Astrocyte of the hippocampus (primary cell): ENCODE results near the gene ZNF677.
"Not testable (repeated sequence)": the region's sequence is repeated elsewhere in the genome, so short reads cannot be mapped to it uniquely, and the experiment has no call there.

Experiments
- DNase-seq: peaks from one replicate; pipeline ENCODE4 v3.0.0; 2011; ENCODE audit warnings: low read depth, low spot score

Gene ZNF677

DNA sequence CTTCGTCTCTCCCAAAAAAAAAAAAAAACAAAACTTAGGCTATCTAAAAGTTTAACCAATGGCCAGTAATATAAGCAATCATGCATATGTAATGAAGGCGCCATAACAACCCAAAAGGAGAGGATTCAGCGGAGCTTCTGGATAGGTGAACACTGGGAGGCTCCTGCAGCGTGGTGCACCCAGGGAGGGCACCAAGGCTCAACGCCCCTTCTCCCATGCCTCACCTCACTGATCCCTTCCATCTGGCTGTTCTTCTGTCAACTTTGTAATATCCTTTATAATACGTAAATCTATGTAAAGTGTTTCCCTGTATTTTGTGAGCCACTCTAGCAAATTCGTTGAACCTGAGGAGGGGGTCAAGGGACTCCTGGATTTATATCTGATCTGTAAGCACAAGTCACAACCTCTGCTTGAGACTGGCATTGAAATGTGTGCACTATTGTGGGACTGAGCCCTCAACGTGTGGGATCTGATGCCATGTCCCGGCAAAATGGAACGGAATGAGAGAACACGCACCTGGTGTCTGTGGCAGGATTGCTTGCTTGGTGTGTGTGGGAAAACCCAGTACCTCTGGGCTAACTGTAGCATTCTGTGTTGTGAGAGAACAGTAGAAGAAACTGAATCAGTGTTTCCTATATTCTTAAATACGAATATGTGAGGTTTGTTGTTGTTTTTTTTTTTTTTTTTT, 61.0 kb downstream of the ZNF677 start:
- DNase-seq, result no peak

DNA sequence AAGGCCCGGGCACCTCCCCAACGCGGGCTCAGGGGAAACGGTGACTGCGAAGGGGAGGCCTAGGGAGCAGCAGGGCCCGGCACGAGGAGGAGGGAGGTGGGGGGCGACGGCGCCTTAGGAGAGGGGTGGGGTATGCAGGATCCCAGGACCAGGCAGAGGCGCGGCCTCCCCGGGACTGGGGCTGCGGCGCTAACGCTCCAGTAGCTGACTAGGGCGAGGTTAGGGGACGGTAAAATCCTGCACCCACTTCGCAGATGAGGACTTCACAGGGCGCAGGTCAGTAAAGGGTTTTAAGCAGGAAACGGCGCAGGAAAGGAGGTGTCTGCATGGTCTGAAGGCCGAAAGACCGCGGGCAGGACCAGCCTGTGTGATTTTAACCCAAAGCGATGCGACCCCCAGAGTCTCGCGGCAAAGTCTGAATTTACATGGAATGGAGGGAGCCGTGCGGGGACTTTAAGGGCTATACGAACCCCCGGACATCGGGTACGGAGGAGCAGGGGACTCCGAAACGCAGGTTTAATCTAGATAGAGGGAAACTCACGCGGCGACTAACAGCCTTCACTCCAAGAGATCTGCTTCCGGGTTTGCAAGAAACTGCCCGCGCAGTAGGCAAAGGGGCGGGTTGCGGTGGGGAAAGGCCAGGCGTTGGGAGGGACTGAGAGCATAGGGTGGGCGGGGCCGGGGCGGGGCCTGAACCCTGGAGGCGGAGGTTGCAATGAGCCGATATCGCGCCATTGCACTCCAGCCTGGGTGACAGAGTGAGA, 61.7 kb downstream of the ZNF677 start, which contains the start of gene ZNF665:
ZNF665 (minus strand) TSS at position 588 of the 764 bp plus-strand sequence. CDS start 10,460 bp downstream, outside the sequence.
- peak; percentile 87 for DNase-seq

DNA sequence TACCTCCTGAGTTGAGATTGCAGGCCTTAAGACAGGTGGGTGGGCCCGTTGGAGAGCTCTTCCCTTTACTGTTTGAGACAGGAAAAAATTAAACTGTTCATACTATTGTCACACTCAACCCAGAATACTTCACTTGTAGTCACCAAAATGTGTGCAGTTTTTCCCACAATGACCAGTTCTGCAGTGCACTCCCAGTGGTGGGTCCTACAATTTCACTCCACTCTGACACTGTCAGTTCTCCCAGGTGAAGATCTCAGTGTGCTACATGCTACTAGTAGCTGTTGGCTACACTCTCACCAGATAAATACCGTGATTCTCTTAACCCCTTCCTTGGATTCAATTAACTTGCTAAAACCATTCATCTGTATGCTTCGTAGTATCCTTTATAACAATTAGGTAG, 64.4 kb downstream of the ZNF677 start:
- no peak for DNase-seq

DNA sequence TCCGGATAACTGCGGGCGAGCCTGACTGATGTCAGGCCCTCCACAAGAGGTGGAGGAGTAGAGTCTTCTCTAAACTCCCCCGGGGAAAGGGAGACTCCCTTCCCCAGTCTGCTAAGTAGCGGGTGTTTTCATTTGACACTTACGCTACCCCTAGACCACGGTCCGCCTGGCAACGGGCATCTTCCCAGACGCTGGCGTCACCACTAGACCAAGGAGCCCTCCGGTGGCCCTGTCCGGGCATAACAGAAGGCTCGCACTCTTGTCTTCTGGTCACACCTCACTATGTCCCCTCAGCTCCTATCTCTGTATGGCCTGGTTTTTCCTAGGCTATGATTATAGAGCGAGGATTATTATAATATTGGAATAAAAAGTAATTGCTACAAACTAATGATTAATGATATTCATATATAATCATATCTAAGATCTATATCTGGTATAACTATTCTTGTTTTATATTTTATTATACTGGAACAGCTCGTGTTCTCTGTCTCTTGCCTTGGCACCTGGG, 64.9 kb downstream of the ZNF677 start:
- not testable (repeated sequence) for DNase-seq
